ENCODE data around the gene DHRS7B.

- TF ChIP-seq, protein P1, sequence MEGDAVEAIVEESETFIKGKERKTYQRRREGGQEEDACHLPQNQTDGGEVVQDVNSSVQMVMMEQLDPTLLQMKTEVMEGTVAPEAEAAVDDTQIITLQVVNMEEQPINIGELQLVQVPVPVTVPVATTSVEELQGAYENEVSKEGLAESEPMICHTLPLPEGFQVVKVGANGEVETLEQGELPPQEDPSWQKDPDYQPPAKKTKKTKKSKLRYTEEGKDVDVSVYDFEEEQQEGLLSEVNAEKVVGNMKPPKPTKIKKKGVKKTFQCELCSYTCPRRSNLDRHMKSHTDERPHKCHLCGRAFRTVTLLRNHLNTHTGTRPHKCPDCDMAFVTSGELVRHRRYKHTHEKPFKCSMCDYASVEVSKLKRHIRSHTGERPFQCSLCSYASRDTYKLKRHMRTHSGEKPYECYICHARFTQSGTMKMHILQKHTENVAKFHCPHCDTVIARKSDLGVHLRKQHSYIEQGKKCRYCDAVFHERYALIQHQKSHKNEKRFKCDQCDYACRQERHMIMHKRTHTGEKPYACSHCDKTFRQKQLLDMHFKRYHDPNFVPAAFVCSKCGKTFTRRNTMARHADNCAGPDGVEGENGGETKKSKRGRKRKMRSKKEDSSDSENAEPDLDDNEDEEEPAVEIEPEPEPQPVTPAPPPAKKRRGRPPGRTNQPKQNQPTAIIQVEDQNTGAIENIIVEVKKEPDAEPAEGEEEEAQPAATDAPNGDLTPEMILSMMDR (IDR thresholded peaks at IDR 0.05 in 2 of 3, conservative IDR thresholded peaks at IDR 0.05 in 1 of 3; ENCODE audit: insufficient read depth in 2 of 3, low read depth in 1 of 3, low read length in 3 of 3) = no peak
- TF ChIP-seq RBM22 (IDR thresholded peaks at IDR 0.05; ENCODE audit: low read depth, low read length, poor library complexity, severe bottlenecking) = no peak
- no peak for TF ChIP-seq POLR2AphosphoS2 (IDR thresholded peaks at IDR 0.05; ENCODE audit: low read length)
- TF ChIP-seq PCBP1 (IDR thresholded peaks at IDR 0.05; ENCODE audit: low read depth, low read length, poor library complexity, severe bottlenecking) = no peak
- no peak for TF ChIP-seq ESRRA (IDR thresholded peaks at IDR 0.05; ENCODE audit: borderline replicate concordance, low read depth)
- TF ChIP-seq, protein P2, sequence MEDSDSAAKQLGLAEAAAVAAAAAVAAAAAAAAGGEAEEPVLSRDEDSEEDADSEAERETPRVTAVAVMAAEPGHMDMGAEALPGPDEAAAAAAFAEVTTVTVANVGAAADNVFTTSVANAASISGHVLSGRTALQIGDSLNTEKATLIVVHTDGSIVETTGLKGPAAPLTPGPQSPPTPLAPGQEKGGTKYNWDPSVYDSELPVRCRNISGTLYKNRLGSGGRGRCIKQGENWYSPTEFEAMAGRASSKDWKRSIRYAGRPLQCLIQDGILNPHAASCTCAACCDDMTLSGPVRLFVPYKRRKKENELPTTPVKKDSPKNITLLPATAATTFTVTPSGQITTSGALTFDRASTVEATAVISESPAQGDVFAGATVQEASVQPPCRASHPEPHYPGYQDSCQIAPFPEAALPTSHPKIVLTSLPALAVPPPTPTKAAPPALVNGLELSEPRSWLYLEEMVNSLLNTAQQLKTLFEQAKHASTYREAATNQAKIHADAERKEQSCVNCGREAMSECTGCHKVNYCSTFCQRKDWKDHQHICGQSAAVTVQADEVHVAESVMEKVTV (CRISPR knock-in tag; IDR thresholded peaks at IDR 0.05) = no peak
- no peak for TF ChIP-seq XRCC5 (IDR thresholded peaks at IDR 0.05; ENCODE audit: low read depth, low read length)
- TF ChIP-seq FOS (IDR thresholded peaks at IDR 0.05; ENCODE audit: extremely low read depth, insufficient read length) = no peak
Measured at GRCh38 chr17:21108651-21109050, 18.1 kb upstream of the DHRS7B start.
